Stimulated activated naive CD4-positive, alpha-beta T cell treated with Interleukin-2 at 50 U/mL for 16 hours (primary cell): ENCODE measurements around the gene XRRA1.
"Not testable (repeated sequence)": the region's sequence is repeated elsewhere in the genome, so short reads cannot be mapped to it uniquely, and the experiment has no call there.

Source experiments
- DNase-seq: peaks from one replicate; lab custom pipeline; 2025; lab: John Stamatoyannopoulos, UW

The XRRA1 gene, protein sequence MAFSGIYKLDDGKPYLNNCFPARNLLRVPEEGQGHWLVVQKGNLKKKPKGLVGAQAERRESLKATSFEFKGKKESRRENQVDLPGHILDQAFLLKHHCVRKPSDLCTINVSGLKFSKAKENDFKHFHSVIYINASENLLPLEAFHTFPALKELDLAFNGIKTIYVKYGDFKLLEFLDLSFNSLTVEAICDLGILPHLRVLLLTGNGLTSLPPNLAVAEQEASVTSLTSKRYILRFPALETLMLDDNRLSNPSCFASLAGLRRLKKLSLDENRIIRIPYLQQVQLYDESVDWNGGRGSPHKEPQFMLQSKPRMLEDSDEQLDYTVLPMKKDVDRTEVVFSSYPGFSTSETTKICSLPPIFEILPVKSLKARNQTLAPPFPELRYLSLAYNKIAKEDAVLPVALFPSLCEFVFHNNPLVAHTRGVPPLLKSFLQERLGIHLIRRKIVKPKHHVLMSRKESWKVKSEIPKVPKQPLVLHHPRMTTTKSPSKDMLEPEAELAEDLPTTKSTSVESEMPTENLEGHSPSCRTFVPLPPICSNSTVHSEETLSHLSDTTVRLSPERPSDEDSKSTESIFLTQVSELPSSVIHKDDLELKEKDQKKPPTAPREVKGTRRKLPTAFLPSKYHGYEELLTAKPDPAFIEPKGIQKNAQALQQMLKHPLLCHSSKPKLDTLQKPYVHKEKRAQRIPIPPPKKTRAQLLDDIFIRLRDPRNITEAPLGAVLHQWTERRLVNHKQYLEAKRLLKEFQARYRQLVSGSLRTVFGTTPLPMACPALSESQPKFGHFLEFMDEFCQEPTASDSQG

DNA sequence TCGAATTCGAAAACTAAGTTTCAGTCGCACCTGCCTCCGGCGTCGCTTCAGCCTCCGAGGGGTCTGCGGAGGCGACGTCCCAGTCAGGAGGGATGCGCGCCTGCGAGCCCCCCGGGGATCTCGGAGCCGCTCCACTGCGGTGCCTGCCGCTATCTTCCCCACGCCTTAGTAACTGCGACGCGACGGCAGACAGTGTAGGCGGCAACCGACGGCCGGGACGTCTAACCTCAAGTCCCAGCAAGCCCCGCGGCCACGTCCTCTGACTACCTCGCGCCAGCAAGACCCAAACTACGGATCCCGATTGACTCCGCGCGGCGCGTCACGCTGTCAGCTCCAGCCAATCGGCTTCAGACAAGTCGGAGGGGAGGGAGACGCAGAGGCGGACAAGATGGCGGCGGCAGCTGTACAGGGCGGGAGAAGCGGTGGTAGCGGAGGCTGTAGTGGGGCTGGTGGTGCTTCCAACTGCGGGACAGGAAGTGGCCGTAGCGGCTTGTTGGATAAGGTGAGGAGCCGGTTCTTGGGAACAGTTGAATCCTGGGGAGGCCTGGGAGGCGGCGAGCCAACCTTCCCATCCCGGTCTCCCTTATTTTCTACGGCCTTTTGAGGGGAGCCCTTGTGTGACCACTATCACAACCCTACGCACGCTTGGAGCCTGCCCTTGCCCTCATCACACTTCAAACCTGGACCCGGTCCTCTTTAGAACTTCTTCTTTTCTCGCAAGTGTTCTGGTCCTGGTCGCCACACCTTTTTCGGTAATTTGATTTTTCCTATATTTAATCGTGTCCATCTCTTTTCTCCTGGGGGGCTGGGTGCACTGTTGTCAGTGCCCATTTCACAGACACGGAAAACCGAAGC, at the start of gene XRRA1, which contains the start of gene SPCS2:
TSS of gene XRRA1 (minus strand) at position 194 of the 855 bp plus-strand sequence. CDS start 8,213 bp downstream, outside the sequence.
TSS of gene SPCS2 (plus strand) at position 369 of the 855 bp plus-strand sequence. CDS start at position 389, 20 bp downstream.
- DNase-seq: peak; percentile 99

DNA sequence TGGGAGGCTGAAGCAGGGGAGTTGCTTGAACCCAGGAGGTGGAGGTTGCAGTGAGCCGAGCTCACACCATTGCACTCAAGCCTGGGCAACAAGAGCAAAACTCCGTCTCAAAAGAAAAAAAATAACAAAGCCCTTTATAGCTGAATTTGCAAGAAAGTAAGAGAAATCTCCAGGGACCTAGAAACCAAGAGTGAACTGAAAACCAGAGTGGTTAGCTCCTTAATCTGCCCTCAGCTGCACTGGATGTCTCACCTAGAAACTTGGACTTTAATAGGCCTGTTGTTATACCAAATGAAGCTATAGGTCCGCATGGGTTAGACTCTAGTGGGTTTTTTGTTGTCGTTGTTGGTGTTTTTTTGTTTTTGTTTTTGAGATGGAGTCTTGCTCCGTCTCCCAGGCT, 44.0 kb upstream of the XRRA1 start:
- DNase-seq: no peak

DNA sequence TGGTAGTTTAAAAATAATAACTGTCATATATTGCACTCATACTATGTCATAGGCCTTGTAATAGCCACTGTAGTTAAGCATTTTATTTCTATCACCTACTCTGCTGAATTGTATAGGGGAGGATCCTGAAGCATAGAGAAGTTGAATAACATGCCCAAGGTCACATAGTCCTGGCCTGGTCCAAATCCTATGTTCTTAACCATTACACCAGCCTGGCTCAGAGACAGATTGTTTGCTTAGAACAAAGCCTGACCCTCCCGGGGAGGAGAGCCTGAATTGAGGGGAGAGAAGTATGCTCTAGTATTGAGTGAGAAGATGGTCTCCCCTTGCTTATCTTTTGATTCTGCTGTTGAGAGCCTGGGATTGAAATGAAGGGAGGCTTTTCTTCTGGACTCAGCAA, 42.0 kb upstream of the XRRA1 start:
- no peak for DNase-seq

DNA sequence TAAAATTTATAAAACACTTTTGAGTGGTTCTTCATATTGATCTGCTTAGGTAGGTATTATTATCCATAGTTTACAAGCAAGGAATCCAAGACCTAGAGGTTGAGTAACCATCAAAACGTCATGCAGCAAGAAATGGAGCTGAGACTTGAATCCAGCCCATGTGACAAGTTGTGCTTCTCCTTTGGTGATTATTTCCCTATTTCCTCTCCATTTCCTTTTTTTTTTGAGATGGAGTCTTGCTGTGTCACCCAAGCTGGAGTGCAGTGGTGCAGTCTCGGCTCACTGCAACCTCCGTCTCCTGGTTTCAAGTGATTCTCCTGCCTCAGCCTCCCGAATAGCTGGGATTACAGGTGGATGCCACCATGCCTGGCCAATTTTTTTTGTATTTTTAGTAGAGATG, 41.3 kb upstream of the XRRA1 start:
- DNase-seq: not testable (repeated sequence)

DNA sequence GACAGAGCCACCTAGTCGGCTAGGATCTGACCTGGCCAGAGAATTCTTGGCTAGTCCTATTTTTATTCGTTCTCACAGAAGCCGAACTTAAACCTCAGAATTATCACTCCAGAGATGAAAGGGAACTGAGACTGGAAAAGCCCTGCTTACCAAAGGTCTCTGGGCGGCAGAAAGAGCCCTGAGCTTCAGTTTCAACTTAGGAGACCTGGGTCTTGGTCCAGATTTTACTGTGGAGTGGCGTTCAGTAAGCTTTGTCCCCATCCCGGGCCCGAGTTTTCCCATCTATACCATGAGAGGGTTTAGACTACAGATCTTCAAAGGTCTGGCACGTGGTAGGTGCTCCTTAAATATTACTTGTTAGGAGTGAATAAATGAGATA, 40.4 kb upstream of the XRRA1 start:
- no peak for DNase-seq

DNA sequence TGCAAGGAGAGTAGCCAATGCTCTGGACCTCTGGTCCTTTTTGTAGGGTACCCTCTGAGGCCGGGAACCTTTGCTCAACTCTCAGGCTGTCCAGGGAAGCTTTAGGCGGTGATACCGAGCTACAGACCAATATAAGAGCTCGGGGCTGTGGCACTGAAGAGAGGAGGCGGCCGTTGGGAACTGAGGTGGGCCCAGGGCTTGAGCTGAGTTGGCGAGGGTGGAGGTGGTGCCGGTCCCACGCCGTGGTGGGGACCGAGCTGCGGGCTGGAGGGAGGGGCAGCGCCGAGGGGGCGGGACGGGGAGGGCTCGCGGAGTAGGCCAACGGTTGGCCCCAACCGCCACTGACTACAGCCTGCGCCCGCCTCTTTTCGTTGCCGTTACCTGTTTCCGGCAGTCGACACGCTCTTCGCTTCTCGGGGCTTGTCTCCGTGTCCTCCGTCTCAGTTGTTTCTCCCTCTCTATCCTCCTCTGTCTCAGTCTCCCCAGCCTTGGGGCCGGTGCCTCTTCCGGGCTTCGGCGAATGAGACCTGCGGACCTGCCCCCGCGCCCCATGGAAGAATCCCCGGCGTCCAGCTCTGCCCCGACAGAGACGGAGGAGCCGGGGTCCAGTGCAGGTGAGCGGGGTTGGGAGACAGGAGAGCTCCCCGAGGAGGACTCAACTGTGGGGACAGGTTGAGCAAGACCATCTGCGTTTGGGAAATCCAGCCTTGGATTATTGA, 39.8 kb upstream of the XRRA1 start, which contains the start of gene NEU3:
TSS of gene NEU3 (plus strand) at position 393 of the 719 bp plus-strand sequence. CDS start at position 521, 128 bp downstream.
- DNase-seq: peak; percentile 84

DNA sequence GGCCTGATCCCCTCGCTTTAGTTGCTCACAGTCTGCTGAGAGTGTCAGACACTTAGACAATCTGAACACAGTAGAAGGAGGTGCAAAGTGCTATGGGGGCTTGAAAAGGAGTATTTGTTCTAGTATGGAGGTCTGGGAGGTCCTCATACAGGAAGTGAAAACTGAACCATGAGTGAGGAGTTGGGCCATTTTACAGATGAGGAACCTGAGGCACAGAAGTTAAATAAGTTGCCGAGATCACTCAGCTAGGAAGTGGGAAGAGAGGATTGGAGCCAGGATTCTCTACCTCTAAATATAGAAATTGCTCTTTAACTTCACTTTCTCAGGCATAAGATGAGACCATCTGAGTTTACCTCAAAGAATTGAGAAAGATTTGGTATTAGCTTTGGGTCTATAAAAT, 35.8 kb upstream of the XRRA1 start:
- DNase-seq: no peak

DNA sequence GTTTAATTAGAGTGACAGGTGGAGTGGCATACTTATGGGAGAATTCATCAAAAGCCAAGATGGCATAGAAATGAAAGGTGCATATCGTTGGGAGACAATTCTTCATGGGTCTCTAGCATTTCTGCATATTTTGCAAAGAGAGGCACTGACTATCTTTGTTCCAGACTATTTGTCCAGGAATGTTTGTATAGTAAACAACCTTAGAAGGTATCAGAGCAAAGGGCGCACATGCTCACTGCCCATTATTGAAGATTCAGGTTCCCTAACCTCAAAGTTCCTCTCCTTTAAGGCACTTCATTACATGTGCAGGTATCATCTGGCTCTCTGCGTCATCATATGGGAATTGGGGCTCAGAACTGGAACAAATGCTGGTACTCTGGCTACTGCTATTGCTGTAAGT, 35.2 kb upstream of the XRRA1 start:
- no peak for DNase-seq

DNA sequence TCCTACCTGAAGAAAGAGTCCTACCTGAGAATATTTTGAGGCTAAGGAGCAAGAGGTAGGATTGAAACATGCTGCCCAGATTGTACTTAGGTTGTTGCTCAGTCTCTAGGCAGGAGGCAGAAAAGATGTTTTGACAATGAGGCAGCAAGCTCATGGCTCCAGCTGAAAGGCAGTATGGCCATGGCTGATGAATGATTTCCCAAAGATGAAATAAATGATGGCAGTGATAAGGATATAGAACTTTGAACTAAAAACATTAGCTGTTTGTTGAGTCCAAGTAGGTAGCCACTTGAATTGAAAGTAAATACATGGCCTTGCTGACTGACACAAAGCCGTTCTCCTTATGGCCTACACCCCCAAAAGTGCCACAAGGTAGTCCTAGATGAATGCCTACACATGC, 33.0 kb upstream of the XRRA1 start:
- DNase-seq: no peak

DNA sequence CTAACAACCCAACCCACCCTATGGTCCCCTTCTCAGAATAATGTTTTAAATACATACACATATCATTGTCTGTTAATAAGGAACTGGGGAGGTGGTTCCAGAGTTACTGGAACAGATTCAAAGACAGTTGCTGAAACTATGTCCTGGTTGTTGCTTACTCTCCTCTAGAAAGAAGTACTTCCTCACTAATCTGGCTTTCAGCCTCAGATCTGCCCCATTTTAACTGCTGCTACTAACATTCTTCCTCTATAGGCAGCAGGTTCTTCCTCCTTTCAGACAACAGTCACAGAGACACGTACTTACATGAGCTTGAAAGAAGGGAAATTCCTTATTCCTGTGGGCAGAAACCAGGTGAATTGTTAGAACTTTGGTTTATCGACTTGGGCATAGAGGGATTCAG, 31.7 kb upstream of the XRRA1 start:
- no peak for DNase-seq

DNA sequence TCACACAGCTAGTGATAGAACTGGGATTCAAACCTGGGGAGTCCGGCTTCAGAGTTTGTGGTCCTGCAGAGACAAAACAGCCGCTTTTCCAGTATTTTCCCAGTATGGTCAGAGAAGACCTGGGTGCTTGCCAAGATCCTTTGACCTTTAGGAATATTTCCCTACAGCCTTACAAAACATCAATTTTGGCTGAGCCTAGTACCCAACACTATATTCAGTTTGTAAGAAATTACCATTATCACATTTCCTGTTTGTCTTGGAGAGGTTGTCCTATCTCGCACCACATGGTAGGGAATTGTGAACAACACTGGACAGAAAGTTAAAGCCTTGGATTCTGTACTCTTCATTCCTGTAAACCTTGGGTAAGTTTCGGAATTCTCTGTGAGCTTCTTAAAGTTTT, 29.1 kb upstream of the XRRA1 start:
- DNase-seq: no peak

DNA sequence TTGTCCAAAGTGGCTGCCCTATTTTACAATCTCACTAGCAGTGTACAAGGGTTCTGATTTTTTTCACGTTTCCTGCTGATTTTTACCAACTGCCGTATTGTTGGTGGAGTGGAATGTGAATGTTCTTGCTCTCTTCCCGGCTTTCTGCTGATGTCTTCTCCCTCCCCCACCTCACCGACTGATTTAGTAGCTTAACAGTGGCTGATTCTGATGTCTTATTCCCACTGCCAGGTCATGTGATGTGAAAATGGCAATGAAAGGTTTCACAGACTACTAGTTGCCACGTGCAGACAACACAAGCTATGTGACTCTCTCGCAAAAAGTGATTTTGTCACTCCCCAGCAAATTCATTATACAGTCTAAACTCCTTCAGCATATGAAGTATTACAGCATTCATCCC, 22.5 kb upstream of the XRRA1 start:
- no peak for DNase-seq

DNA sequence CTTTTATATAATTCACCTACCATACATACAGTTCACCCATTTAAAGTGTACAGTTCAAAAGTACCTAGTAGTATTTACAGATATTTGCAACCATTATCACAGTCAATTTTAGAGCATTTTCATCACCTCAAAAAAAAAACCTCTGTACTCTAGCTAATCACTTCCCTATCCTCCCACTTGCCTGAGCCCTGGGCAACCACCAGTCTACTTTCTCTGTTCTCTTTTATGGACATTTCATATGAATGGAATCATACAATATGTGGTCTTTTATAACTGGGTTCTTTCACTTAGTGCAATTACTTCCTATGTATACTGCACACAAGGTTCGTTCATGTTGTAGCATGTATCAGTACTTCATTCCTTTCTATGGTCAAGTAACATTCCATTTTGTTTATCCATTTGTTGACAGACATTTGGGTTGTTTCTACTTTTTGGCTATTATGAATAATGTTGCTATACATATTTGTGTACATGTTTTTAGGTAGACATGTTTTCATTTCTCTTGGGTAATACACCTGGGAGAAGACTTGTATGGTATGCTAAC, 22.0 kb upstream of the XRRA1 start:
- no peak for DNase-seq

DNA sequence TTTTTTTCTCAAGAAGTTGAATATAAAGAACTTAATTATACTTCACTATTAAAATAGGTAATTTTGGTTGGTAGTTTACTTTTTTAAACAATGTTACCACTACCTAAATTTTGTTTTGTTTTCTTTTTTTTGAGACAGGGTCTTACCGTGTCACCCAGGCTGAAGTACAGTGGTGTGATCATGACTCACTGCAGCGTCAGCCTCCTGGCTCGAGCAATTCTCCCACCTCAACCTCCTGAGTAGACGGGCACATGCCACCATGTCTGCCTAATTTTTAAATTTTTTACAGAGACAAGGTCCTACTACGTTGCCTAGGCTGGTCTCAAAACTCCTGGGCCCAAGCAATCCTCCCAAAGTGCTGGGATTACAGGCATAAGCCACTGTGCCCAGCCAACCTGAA, 17.8 kb upstream of the XRRA1 start:
- no peak for DNase-seq

DNA sequence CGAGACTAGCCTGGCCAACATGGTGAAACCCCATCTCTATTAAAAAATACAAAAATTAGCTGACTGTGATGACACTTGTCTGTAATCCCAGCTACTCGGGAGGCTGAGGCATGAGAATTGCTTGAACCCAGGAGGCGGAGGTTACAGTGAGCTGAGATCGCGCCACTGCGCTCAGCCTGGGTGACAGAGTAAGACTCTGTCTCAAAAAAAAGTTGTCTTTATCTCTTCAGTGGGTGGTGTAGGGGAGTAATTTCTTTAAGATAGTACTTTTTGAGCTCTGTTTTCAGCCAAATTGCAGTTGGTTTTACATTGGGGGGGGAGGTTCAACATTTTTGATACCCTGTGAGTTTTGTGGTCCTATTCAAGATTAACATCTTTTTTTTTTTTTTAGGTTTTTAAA, 11.2 kb upstream of the XRRA1 start:
- not testable (repeated sequence) for DNase-seq

DNA sequence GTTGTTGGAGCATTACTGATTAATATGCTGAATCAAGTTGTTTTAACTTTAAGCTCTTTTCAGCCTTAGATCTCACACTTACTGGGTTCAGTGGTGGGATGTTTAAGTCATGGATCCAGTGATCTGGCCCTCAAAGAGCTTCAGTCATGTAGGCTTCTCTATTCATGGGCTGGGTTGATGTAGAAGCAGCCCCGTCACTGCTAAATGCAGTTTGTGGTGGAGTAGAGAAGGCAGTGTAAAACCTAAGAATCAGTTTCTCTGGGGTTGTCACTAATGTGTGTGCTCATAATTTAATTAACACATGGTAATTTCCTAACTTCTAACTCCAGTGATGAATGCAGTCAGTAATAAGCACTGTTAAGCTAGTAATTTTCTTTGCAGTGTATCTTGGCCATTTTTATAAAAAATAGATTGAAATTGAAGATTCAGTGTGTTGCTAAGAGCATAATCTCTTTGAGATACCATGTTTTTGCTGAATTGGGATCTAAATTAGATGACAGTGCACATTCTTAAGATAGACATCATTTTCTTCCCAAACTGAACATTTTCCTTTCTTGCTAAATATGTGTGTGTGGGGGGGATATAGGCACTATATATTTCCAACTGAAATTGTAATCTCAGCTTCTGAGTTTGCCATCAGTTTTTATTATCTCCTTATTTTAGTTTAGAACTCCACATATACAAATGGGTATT, 9.2 kb upstream of the XRRA1 start:
- no peak for DNase-seq

DNA sequence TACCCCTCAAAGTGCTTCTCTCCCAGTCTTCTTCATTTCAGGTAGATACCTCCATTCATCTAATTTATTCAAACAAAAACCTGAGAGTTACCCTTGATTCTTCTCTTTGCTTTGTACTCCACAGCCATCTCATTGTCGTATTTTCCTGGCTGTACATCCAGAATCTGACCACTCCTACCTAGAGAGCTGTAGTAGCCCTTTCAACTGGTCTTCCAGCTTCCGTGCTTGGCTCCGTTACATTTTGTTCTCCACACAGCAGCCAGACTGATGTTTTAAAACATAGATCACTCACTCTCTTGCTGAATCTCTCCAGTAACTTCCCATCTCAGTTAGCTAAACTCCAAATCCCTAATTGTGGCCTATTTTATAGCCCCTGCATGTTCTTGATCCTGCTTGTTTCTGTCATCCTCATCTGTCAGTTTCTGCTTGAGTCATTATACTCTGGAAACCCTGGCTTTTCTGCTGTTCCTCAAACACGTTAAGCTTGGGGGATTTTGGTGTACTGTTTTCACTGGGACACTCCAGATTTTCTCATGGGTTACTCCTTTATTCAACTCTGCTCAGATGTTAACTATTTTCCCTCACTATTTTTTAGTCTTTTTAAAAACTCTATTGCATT, 7.6 kb upstream of the XRRA1 start:
- no peak for DNase-seq

DNA sequence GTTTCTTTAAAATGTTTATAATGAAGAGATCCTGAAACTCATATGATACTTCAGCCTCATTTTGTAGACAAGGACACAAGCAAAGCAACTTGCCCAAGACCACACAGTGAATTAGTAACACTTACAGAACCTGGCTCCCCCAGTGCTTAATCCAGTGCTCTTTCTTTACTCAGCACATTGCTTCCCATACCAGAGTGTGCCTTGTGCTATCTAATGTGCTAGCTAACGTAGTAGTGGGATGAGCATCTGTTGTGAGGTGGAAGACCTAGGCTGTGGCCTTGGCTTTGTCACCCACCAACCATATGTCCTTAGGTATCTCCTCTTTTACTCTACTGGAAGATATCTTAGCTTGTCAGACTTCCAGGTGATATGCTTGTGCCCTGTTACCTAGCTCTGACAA, 5.3 kb upstream of the XRRA1 start:
- no peak for DNase-seq

DNA sequence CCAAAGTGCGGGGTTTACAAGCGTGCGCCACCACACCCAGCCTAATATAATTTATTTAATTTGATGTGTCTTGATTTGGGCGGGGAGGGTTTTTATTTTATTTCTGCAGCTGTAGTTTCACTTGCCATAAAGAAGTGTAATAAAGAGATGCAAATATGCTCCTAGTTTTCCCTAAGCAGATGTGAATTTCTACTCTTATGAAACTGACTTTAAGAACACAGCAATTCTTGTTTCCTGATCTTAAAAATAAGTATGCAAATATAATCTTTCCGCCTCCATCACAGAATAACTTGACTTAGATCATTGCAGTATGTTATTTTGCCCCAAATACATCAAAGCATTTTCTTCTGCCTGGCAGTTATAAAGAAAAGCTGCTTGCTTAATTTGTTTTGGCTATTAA, 4.6 kb upstream of the XRRA1 start:
- no peak for DNase-seq

DNA sequence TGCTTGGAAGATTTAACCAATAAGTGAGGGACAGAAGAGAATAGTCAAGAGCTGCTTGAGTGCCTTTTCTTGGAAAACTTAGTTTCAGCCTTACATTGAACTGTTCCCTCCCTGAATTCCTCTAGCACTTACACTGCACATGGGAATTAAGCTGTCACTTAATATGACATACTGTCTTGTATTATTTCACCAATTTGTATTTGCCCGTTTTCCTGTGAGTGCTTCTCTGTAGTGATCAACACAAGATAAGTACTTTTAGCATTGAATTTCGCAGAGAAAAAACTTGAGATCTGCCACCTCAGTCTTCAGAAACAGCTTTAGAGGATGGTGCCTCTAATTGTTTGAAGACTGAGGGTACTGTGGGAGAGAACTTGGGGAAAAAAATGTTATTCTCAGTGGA, 3.9 kb upstream of the XRRA1 start:
- no peak for DNase-seq
